Ecto neural progenitor cell (in vitro differentiated cells): ENCODE data around the gene RAB40C.
A peak's percentile ranks its signal among the peaks of the same experiment; 100 is the strongest.

Experiments used
- DNase-seq: peaks from one replicate; pipeline ENCODE4 v3.0.0-alpha.2; 2018; ENCODE audit warnings: low spot score

RAB40C gene

GRCh38 chr16:589658-590187 lies at the start of gene RAB40C:
Gene RAB40C, plus strand, starts transcription at chr16:590066. Its CDS starts 226 bp downstream, at chr16:590292.
- DNase-seq, result peak; percentile 99

- DNase-seq, result no peak
Measured at GRCh38 chr16:540645-541340, 49.1 kb upstream of the RAB40C start.

- no peak for DNase-seq
Measured at GRCh38 chr16:543301-544164, 46.3 kb upstream of the RAB40C start.

- DNase-seq, result no peak
Measured at GRCh38 chr16:544517-544916, 45.3 kb upstream of the RAB40C start.

- DNase-seq, result peak; percentile 79
Measured at GRCh38 chr16:546909-547770, 42.7 kb upstream of the RAB40C start.

GRCh38 chr16:548586-548985 lies 41.3 kb upstream of the RAB40C start:
- DNase-seq, result no peak

GRCh38 chr16:549544-550263 lies 40.2 kb upstream of the RAB40C start:
- DNase-seq, result no peak

GRCh38 chr16:551210-551609 lies 38.7 kb upstream of the RAB40C start:
- DNase-seq, result no peak

- no peak for DNase-seq
Measured at GRCh38 chr16:552171-552570, 37.7 kb upstream of the RAB40C start.

GRCh38 chr16:553601-554296 lies 36.1 kb upstream of the RAB40C start:
- DNase-seq, result no peak

GRCh38 chr16:554297-554621 lies 35.6 kb upstream of the RAB40C start:
- no peak for DNase-seq

GRCh38 chr16:554640-555365 lies 35.1 kb upstream of the RAB40C start:
- DNase-seq, result no peak

- DNase-seq, result no peak
Measured at GRCh38 chr16:555528-556473, 34.1 kb upstream of the RAB40C start.

GRCh38 chr16:556474-557173 lies 33.2 kb upstream of the RAB40C start:
- no peak for DNase-seq

GRCh38 chr16:557463-558297 lies 32.2 kb upstream of the RAB40C start:
- DNase-seq, result no peak

- DNase-seq, result no peak
Measured at GRCh38 chr16:558298-559020, 31.4 kb upstream of the RAB40C start.

- no peak for DNase-seq
Measured at GRCh38 chr16:559021-559380, 30.9 kb upstream of the RAB40C start.
